GM21390 (cell line): ENCODE data around the gene NPBWR2.

Source experiments
- ATAC-seq: cut with Tn5 transposase; IDR thresholded peaks from one replicate; pipeline ENCODE4 v1.9.1; 2021; ENCODE audit not compliant: unreplicated experiment

NPBWR2 gene

DNA sequence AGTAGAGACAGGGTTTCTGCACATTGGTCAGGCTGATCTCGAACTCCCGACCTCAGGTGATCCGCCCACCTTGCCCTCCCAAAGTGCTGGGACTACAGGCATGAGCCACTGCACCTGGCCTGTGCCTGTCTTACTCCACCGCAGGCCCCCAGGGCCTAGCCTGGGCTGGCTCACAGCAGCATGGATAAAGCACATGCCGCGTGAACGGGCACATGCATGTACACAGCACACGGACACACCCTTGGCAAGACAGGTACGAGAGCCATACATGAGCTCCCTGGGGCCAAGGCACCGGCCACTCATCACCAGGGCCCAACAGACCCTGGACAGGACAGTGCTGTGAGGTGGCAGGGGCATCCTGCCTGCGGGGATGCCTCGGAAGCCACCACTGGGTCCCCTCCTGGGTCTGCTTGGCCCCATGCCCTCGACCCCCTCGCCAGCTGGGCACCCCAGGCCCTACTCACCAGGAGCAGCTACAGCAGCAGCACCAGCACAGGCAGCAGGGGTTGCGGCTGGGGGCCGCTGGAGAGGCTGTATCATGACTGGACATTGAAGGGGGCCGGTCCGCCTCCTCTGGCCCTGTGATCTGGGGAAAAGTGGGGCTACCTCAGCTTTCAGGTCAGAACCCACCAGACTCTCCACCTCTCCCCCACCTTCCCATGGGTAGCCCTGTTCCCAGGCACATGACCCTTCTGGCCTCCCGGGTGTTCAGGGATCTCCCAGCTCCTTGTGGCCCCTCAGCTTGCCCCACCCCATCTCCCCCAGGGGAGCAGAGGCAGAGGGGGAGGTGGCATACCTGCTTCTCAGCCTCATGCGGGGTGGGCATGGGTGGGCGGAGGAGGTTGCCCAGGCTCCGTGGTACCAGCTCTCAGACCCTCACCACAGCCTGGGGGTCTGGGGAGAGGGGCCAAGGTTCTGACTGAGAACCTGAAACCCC, 31.0 kb downstream of the NPBWR2 start:
- ATAC-seq: no peak

DNA sequence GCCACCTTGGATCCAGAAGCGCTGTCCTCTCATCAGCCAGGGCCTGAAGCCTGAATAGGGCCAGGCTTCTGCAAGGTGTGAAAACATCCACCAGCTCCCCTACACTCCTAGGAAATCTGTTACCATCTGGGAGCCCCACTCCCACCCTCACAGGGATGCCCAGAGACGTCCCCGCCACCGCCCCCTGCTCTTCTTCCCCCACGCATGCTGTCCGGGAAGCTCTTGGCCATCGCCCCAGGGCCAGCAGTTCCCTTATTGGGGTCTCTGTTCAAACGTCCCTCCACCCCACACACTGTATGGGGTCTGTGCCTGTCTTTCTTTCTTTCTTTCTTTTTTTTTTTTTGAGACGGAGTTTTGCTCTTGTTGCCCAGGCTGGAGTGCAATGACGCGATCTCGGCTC, 31.8 kb downstream of the NPBWR2 start:
- no peak for ATAC-seq

DNA sequence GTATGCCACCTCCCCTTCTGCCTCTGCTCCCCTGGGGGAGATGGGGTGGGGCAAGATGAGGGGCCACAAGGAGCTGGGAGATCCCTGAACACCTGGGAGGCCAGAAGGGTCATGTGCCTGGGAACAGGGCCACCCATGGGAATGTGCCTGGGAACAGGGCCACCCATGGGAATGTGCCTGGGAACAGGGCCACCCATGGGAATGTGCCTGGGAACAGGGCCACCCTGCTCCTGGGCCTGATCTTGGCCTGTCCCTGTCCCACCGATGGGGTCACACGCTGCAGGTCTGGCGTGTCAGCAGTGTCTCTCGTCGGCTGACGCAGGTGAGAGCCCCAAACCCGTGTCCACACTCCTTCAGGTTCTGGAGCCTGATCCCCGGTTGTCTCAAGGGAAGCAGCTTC, 32.4 kb downstream of the NPBWR2 start:
- ATAC-seq: no peak

DNA sequence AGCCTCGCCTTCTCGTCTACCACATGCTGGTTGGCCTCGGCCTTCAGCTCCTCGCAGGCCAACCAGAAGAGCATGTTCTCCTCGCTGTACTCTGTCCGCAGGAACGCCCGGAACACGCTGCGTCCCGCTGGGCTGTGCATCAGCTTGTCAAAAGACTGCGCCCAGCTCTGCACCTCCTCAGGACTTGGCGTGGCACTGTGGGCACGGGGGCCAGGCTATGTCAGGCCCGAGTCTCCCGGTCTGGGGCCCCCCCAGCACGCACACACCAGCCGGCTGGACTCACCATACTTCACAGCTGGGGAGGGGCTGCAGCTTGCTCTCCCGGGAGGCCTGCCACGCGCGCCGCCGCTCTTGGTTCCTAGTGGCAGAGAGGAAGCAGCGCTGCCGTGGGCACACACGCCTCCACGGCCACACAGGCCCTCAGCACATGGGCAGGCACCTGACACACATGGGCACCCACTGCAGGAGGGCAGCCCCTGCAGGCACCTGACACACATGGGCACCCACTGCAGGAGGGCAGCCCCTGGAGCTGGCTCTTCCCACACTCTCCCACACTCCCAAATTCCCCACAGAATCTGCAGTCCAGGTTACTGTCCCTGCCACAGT, 33.1 kb downstream of the NPBWR2 start:
- ATAC-seq: no peak

DNA sequence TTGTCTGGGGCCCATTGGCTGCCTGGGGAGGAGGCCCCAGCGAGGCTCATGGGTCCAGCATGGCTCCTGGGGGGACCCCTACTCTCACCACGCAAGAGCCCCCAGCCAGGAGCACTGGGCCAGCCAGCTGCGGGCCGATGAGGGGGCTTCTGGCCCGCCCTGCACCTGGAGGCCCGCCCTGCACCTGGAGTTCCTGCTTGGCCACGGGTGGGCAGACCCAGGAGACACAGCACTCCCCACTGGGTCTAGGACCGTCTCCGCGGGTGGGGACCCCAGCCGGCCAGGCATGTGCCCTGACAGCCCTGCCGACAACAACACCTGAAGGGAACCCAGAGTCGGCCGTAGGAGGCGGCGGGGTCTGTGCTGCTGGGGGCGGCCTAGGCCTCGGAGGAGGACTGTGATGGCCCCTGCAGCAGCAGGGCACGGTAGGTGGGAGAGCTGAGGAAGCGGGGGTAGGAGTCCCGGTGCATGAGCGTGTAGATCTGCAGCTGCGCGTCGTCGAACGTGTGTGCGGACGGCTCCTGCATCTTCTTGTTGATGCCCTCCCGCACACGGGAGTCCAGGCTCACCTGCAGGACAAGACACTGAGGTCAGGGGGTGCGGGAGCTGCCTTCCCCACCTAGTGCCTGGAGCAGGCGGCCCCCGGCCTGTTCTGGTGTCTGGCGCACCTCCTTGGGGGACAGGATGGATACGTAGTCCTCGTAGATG, 33.7 kb downstream of the NPBWR2 start:
- ATAC-seq: no peak

DNA sequence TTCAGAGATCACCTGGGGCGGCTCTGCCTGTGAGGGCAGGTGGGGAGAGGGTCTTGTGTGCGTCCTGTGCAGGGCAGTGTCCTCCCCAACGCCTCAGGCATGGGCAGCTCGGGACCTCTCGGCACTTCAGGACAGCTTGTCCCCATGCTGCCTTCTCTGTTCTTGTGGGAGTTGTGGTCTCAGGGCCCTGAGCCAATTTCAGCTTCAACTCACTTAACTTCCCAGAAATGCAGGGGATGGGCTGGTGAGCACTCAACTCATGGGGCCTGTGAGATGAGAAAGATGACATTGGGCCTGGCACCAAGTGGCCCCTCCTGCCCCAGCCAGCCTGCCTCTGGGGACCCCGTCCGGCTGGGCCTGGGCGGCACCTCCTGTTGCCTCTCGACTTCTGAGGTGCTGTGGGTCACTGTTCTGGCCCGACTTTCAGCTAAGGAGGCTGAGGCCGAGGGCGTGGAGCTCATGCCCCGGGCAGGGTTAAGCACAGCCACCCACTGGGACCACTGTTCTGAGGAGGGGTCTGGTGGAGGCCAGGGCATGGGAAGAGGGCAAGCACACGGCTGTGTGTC, 34.8 kb downstream of the NPBWR2 start:
- ATAC-seq: no peak

DNA sequence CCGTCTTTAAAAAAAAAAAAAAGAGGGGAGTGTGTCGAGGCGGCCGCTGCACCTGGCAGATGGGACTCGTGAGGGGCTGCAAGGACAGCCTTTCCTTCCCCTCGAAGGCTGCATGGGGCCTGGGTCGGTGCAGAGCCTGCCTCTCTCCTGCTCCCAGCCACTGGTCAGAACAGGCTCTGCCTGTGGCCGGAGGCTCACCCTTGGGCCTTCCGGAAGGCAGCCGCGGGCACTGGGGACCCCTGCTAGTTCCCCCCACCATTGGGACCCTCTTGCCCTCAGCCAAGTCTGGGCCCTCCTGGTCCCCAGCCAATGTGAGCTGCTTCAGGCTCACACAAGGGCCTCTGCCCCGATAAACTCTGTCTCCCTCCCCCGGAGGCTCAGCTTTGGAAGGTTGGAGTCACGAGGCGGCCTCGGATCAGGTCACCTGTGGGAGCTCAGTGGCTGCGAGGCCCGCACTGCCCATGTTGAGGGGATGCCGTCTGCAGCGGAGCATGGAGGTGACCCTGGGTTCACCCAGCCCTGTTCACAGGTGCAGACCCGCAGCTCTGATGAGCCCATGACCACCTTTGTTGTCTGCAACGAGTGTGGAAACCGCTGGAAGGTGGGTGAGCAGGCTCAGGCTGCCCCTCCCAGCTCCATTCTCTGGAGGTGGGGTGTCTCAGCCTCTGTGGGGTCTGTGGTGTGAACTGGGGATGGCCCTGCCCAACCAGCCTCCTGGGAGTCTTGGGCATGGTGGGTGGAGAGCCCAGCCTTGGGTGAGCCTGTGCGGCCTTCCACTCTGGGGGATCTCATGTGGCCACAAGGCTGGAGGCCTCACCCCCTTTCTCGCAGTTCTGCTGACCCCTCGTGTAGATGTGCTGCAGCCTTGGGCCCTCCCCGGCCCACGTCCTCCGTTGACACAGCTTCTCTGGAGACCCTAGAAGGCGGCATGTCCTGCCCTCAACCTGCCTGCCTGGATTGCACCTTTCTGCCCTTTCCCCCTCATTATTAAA, 35.7 kb downstream of the NPBWR2 start:
- no peak for ATAC-seq

DNA sequence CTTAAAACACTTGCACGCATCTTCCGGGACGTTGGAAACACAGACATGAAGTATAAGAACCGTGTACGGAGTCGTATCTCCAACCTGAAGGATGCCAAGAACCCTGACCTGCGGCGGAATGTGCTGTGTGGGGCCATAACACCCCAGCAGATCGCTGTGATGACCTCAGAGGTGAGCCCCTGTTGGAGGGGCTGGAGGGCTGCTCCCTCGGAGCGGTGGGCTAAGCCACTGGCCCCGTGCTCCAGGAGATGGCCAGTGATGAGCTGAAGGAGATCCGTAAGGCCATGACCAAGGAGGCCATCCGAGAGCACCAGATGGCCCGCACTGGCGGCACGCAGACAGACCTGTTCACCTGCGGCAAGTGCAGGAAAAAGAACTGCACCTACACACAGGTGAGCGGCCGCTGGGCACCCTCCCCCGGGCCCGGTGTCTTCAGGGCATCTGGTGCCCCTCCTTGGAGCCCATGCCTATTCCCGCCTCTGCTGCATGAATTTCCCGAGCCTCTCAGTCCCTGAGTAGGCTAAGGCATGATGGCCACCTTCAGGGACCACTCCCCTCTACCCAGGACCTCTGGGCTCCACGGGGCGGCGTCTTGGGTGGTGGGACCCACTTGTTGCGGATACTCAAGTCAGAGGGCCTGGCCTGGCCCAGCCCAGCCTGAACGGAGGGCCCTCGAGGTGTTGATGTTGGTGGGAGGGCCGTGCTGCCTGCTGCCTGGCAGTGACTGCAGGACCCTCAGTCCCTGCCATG, 36.9 kb downstream of the NPBWR2 start:
- no peak for ATAC-seq

DNA sequence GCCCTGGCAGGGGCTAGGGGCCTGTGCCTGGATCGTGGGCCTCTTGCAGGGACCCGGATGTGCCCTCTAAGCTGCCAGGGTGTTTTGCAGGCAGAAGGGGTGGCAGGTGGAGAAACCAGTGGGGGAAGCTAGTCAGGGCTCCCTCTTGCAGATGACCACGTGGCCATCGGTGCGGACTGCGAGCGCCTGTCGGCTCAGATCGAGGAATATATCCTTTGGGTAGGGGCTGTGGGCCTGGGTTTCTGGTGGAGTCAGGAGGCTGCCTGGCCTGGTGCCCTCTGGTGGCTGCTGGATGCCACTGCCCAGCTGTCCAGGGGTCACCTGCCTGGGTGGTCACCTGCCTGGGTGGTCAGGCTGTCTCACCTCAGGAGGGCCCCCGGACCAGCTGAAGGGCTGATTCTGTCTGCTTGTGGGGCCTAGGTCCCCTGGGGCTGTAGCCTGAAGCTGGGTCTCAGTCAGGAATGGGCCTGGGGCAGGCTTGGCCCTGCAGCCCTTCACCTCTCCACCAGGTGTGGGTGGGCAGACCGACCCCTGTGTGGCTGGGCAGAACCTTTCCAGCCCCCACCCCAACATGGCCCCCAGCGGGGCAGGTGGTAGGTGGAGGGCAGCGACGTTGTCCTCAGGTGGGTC, 37.6 kb downstream of the NPBWR2 start:
- ATAC-seq: no peak

DNA sequence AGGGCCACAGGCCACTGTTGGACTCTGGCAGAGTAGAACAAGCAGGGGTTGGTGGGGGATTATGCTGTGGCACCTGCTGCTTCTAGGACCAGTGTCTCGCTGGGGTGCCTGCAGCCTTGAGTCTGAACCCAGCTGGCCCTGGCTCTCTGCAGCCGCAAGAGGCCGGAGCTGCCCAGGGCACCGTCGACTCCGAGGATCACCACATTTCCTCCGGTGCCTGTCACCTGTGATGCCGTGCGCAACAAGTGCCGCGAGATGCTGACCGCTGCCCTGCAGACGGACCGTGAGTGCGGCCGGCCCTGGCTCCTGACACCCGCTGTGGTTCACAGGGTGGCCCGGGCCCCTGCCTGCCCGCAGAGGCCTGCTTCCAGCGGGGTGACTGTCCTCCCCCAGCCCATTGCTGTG, 38.2 kb downstream of the NPBWR2 start:
- ATAC-seq: no peak

DNA sequence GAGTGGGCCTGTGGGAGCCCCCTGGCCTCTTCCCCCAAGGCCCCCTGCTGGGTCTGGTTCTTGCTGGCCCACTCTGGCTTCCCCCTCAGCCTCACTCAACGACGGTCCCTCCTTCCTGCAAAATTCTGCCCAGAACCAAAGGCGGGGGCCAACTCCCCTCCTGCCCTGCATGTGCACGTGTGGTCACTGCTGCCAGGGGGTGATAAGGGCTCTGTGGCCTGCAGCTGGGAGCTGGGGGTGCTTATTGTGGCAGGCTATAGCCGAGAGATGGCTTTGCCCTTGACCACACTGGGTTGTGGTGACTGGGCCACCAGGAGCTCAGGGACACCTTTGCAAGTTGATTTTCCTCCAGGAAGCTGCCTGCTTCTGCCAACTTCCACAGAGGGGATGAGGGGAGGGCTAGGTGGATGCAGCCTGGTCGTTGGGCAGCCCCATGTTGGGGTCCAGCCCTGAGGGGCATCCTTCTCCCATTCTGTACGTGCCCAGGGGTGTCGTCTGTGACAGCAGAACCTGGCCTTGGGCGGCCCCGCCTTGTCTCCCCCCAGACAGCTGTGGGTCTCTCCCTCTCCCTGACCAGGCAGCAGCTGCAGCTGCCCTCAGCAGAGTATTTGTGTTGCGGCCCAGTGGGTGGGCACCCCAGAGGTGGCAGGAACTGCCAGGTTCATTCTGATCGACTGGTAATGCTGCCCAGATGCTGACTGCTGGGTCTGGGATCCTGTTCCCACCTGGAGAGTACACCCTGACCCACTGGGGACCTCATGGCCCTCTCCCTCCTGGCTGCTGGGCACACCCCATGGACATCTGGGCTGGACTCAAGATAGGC, 38.8 kb downstream of the NPBWR2 start:
- no peak for ATAC-seq

DNA sequence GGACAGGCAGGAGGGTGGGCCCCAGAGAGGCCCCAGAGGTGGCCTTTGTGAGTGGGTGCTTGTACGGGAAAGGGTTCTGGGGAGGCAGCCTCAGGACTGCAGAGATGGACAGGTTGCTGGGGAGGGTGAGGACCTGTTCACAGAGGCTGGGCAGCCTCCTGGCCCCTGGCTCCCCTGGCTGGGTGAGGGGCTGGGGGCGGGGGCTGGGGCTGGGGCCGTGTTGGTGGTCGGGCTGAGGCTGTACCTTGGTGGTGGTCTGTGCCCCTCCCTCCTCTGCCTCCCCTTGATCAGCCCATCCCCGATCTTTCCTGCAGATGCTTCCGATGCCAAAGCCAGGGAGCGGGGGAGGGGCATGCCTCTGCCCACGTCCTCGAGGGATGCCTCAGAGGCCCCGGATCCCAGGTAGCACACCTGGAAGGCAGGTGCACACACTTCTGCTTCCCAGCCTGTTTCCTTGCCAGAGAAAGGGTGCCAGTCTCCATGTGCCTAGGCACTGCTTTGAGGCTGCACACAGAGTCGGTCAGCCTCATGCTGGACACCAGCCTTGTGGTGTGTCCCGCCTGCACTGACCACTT, 39.5 kb downstream of the NPBWR2 start:
- no peak for ATAC-seq

DNA sequence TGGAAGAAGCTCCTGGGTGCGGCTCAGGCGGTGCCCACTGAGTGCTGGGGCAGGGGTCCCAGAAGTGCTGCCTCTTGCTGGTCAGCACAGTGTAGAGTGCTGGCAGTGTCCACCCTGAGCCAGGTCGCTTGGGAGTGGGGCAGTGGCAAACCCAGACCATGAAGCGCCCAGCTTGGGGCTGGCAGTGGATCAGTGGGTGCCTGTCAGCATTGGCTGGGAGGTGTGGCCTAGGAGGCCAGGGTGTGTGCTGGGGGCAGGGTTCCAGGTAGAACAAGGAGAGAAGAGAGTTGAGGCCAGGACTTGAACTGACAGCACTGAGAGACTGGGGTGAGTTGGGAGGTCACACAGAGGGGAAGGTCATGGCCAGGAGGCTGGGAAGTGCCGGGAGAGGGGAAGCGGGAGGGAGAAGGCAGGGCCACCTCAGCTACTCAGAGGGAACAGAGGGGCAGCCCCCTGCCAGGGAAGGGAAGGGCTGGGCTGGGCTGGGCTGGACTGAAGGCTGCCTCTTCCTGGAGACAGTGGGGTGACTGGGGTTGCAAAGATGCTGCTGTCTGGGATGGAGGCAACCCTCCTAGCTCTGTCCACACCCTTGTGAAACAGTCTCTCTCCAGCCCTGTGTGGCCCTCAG, 40.2 kb downstream of the NPBWR2 start:
- ATAC-seq: no peak

DNA sequence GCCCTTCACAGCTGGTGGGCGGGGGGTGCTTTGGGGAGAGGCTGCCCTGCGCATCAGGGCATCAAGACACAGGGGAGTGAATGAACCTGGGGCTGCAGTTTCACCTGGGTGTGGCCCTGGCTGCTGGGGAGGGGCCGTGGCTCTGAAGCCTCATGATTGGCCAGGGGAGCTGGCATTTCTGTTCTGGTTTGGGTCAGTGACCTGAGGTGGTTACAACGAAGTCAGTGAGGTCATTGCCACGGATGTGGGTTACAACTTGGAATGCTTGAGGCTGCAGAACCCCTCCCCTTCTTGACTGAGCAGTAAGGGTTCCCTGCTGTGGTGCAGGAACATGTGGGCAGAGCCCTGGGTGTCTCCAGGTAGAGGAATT, 41.4 kb downstream of the NPBWR2 start:
- no peak for ATAC-seq

DNA sequence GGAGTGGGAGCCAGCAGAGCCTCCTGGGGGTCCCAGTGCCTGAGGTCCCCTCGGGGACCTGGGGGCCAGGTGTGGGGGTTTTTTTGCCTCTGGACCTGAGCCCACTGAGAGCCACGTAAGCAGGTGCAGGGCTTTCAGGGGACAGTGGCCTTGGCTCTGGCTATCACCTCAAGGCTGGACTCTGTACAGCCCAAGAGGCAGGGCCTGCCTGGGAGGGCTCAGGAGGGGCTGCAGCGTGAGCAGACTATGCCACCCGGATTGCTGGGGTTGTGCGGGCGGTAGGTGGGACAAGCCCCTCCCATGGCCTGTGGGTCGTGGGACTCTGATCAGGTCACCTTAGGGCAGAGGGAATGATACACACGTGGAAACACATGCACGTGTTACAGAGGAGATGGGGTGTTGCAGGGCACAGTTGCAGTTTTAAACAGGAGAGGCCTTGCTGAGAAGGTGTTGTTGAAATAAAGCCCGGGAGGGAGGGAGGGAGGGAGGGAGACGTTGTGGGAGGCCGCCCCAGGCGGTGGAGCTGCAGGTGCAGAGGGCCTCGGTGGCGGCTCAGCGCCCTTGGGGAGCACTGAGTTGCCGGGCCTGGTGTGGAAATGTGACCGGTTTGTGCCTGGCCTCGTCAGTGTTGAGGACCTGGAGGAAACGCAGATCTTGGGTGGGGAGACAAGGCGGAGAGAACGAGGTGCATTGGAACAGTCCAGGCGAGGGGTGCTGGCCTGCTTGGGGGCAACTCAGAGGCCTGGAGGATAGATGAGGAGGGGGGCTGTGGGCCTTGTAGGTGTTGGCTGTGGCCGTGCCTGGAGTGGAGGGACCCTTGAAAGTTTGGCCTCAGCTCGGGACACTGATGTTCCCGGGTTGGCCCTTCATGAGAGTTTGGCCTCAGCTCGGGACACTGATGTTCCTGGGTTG, 42.0 kb downstream of the NPBWR2 start:
- no peak for ATAC-seq

DNA sequence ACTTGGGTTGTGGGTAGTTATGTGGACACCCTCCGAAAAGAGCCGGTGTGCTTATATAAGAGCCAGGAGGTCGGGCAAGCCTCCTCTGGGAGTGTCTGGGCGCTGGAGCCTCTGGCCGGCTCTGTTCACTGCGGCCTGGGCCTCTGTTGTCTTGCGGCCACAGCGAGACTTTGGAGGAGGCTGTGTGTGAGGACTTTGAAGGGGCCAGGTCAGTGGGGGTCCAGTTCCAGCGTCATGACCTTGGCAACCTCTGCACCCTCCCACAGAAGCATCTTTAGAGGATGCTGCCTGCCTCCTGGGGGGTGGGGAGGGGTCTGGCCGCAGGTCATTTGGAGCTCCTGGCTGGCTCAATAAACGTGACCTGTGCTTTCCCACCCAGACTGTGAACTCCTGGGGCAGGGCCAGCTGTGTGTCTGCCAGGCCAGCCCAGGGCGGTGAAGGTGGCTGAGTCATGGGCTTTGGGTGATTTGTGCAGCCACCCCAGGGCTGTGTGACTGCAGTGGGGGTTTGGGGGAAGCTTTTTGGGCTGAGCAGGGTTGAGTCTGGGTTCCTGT, 43.1 kb downstream of the NPBWR2 start:
- no peak for ATAC-seq
